GM13976 (cell line): ENCODE results near the gene MYORG.
"Not testable (repeated sequence)": the region's sequence is repeated elsewhere in the genome, so short reads cannot be mapped to it uniquely, and the experiment has no call there.

Experiments used
- DNase-seq: peaks from one replicate; pipeline ENCODE4 v3.0.0; 2012; ENCODE audit warnings: low spot score
- CTCF ChIP-seq: IDR thresholded peaks from 2 replicates; pipeline ENCODE4 v1.5.1; 2012; ENCODE audit warnings: borderline replicate concordance, mild to moderate bottlenecking; ENCODE audit not compliant: insufficient read depth; ENCODE audit errors: extremely low read depth, missing control alignments, control extremely low read depth
- in situ Hi-C: fragments of 300-500 bp; cut with MboI; formaldehyde crosslinking; loops from one replicate; pipeline ENCODE4 v1.12.0; 2022; ENCODE audit warnings: low sequenced_read_pairs, mixed read lengths, inconsistent platforms; ENCODE audit not compliant: unreplicated experiment

The MYORG gene

GRCh38 chr9:34341659-34342295 is 34.9 kb downstream of the MYORG start:
- in situ Hi-C loops, result no loop called here
- no peak for DNase-seq
- TF ChIP-seq CTCF, result no peak

GRCh38 chr9:34338665-34339385 is 37.9 kb downstream of the MYORG start:
- no peak for DNase-seq
- in situ Hi-C loops, result no loop called here
- TF ChIP-seq CTCF, result no peak

- in situ Hi-C loops, DNase-seq: not testable (repeated sequence)
Observed at GRCh38 chr9:34338079-34338478, 38.6 kb downstream of the MYORG start.

- no peak for DNase-seq
- TF ChIP-seq CTCF, result no peak
- in situ Hi-C loops, result no loop called here
Observed at GRCh38 chr9:34337403-34337802, 39.3 kb downstream of the MYORG start.

- DNase-seq, result no peak
- in situ Hi-C loops, result no loop called here
- TF ChIP-seq CTCF, result no peak
Observed at GRCh38 chr9:34335376-34335775, 41.3 kb downstream of the MYORG start.

GRCh38 chr9:34334916-34335315 is 41.8 kb downstream of the MYORG start:
- in situ Hi-C loops, result no loop called here
- DNase-seq, result no peak
- TF ChIP-seq CTCF, result no peak

- DNase-seq, result no peak
- no peak for TF ChIP-seq CTCF
- in situ Hi-C loops, result no loop called here
Observed at GRCh38 chr9:34334337-34334824, 42.3 kb downstream of the MYORG start.
